BE2C (cell line): Measurements from ENCODE around the gene NRF1. TPM values are rescaled to one million over a fixed set of nuclear protein-coding genes. Genes with fewer than 3 reads are reported as not detected.
A peak's percentile ranks its signal among the peaks of the same experiment; 100 is the strongest.
"Not testable (repeated sequence)": the region's sequence is repeated elsewhere in the genome, so short reads cannot be mapped to it uniquely, and the experiment has no call there.

Experiments used
- DNase-seq: peaks from one replicate; pipeline ENCODE4 v3.0.0-alpha.2; 2020
- H3K27me3 ChIP-seq: fragments of 250-450 bp; sonication (Bioruptor Pico); 2 replicates; pipeline ENCODE4 v1.5.1; 2020; ENCODE audit warnings: mild to moderate bottlenecking
- H3K36me3 ChIP-seq: fragments of 250-450 bp; sonication (Bioruptor Pico); 2 replicates; pipeline ENCODE4 v1.5.1; 2020; ENCODE audit warnings: mild to moderate bottlenecking
- H3K4me1 ChIP-seq: fragments of 250-450 bp; sonication (Bioruptor Pico); 2 replicates; pipeline ENCODE4 v1.5.1; 2020
- H3K4me3 ChIP-seq: 2 replicates; pipeline ENCODE4 v1.5.1; 2011; ENCODE audit warnings: low read depth, low read length
- H3K9me3 ChIP-seq: fragments of 250-450 bp; sonication (Bioruptor Pico); 2 replicates; pipeline ENCODE4 v1.5.1; 2020
- CTCF ChIP-seq: IDR thresholded peaks from 2 replicates; pipeline ENCODE4 v1.5.1; 2012; ENCODE audit warnings: mild to moderate bottlenecking, low read depth, low read length
- polyA plus RNA-seq: library from polyadenylated mRNA; unstranded; fragments of >200 nt; gene quantifications from one replicate; pipeline ENCODE4 v1.2.1, GENCODE V29; 2012; ENCODE audit warnings: low read depth, missing spikeins; ENCODE audit not compliant: insufficient read length, insufficient read depth

Gene NRF1
- 19.9 TPM for polyA plus RNA-seq

GRCh38 chr7:129611246-129612111 is at the start of gene NRF1:
Gene NRF1, plus strand, starts transcription at chr7:129611720. Its CDS starts 45,632 bp downstream, at chr7:129657352.
- peak; percentile 96 for DNase-seq
- peaks cover 22% of the 10 kb centered on the region for H3K36me3 ChIP-seq
- no peaks in the 10 kb centered on the region for H3K9me3 ChIP-seq
- no peak for TF ChIP-seq CTCF
- H3K27me3 ChIP-seq, result no peaks in the 10 kb centered on the region
- peak within 1 kb of the TSS; percentile 84 for H3K4me3 ChIP-seq
- H3K4me1 ChIP-seq, result 0 out of 2 replicates have a peak, but pooled peaks cover 4% of the 10 kb centered on the region

- not testable (repeated sequence) for H3K4me3 ChIP-seq, H3K27me3 ChIP-seq, DNase-seq, H3K9me3 ChIP-seq, H3K4me1 ChIP-seq, H3K36me3 ChIP-seq
Observed at GRCh38 chr7:129566323-129566722, 45.2 kb upstream of the NRF1 start.

- Histone ChIP-seq H3K4me1 (no peaks in the 10 kb centered on the region), H3K4me3 (no peak overlapping the region), H3K27me3 (no peaks in the 10 kb centered on the region; the same call in 1 of the 2 replicates), H3K9me3 (no peaks in the 10 kb centered on the region; the same call in 1 of the 2 replicates), H3K36me3 (no peaks in the 10 kb centered on the region)
- DNase-seq, result no peak
- TF ChIP-seq CTCF, result no peak
Observed at GRCh38 chr7:129567377-129567776, 44.1 kb upstream of the NRF1 start.

GRCh38 chr7:129568240-129568639 is 43.3 kb upstream of the NRF1 start:
- TF ChIP-seq CTCF, result no peak
- H3K36me3 ChIP-seq, result no peaks in the 10 kb centered on the region
- H3K4me1 ChIP-seq, result no peaks in the 10 kb centered on the region
- no peak for DNase-seq
- no peak overlapping the region for H3K4me3 ChIP-seq
- no peaks in the 10 kb centered on the region; the same call in 1 of the 2 replicates for H3K27me3 ChIP-seq
- H3K9me3 ChIP-seq, result no peaks in the 10 kb centered on the region; the same call in 1 of the 2 replicates

GRCh38 chr7:129569326-129569725 is 42.2 kb upstream of the NRF1 start:
- Histone ChIP-seq H3K27me3 (no peaks in the 10 kb centered on the region; the same call in 1 of the 2 replicates), H3K4me3 (no peak overlapping the region), H3K4me1 (no peaks in the 10 kb centered on the region), H3K9me3 (no peaks in the 10 kb centered on the region; the same call in 1 of the 2 replicates), H3K36me3 (no peaks in the 10 kb centered on the region)
- DNase-seq, result no peak
- no peak for TF ChIP-seq CTCF

GRCh38 chr7:129569811-129570215 is 41.7 kb upstream of the NRF1 start:
- no peak for TF ChIP-seq CTCF
- DNase-seq, result no peak
- Histone ChIP-seq H3K27me3 (no peaks in the 10 kb centered on the region; the same call in 1 of the 2 replicates), H3K4me3 (no peak overlapping the region), H3K9me3 (no peaks in the 10 kb centered on the region; the same call in 1 of the 2 replicates), H3K4me1 (no peaks in the 10 kb centered on the region), H3K36me3 (no peaks in the 10 kb centered on the region)
